Bronchial epithelial cell (primary cell): ENCODE results near the gene PLPP1. TPM values are rescaled to one million over a fixed set of nuclear protein-coding genes. Genes with fewer than 3 reads are reported as not detected.

Experiments used
- DNase-seq: peaks from one replicate; pipeline ENCODE4 v3.0.0-alpha.2; 2010; ENCODE audit warnings: low read depth
- FAIRE-seq: peaks from 2 replicates; lab custom pipeline; 2011; peaks lifted over from hg19 to GRCh38; lab: Jason Lieb, UNC
- H3K27me3 ChIP-seq: 2 replicates; pipeline ENCODE4 v1.5.1; 2011; ENCODE audit warnings: low read length; ENCODE audit not compliant: control insufficient read depth, insufficient read depth
- H3K36me3 ChIP-seq: 2 replicates; pipeline ENCODE4 v1.5.1; 2011; ENCODE audit warnings: low read length; ENCODE audit not compliant: control insufficient read depth, insufficient read depth
- H3K4me3 ChIP-seq: 2 replicates; pipeline ENCODE4 v1.5.1; 2011; ENCODE audit warnings: mild to moderate bottlenecking, low read depth, low read length, control low read depth
- CTCF ChIP-seq: IDR thresholded peaks from 2 replicates; pipeline ENCODE4 v1.5.1; 2011; ENCODE audit warnings: mild to moderate bottlenecking, moderate library complexity, low read length, control low read depth, inconsistent platforms; ENCODE audit not compliant: insufficient read depth, severe bottlenecking
- total RNA-seq: library from RNA; depleted of rRNA; stranded (reverse); fragments of >200 nt; gene quantifications from 2 replicates; pipeline ENCODE4 v1.2.1, GENCODE V29; 2014

PLPP1 gene
- total RNA-seq, 1 donor from 2014 or later: 17.6 TPM

- peak overlapping the region; percentile 79 for H3K4me3 ChIP-seq
- H3K36me3 ChIP-seq: no peaks in the 10 kb centered on the region
- no peak for TF ChIP-seq CTCF
- no peaks in the 10 kb centered on the region for H3K27me3 ChIP-seq
- DNase-seq (no peak), FAIRE-seq (no peak)
Measured at GRCh38 chr5:55535199-55535905, 588 bp upstream of the PLPP1 start.

GRCh38 chr5:55533521-55534435 lies 986 bp downstream of the PLPP1 start:
- Histone ChIP-seq H3K4me3 (peak overlapping the region; percentile 79), H3K27me3 (no peaks in the 10 kb centered on the region), H3K36me3 (no peaks in the 10 kb centered on the region)
- DNase-seq (peak; percentile 17), FAIRE-seq (no peak)
- no peak for TF ChIP-seq CTCF

- no peak for FAIRE-seq
- no peak overlapping the region for H3K4me3 ChIP-seq
- no peaks in the 10 kb centered on the region for H3K27me3 ChIP-seq
- no peak for DNase-seq
- TF ChIP-seq CTCF: no peak
- no peaks in the 10 kb centered on the region for H3K36me3 ChIP-seq
Measured at GRCh38 chr5:55530669-55531068, 4.1 kb downstream of the PLPP1 start.

GRCh38 chr5:55524816-55525215 lies 9.9 kb downstream of the PLPP1 start:
- TF ChIP-seq CTCF: no peak
- no peak overlapping the region for H3K4me3 ChIP-seq
- no peaks in the 10 kb centered on the region for H3K36me3 ChIP-seq
- DNase-seq (no peak), FAIRE-seq (no peak)
- no peaks in the 10 kb centered on the region for H3K27me3 ChIP-seq

- no peak for TF ChIP-seq CTCF
- H3K36me3 ChIP-seq: no peaks in the 10 kb centered on the region
- no peak overlapping the region for H3K4me3 ChIP-seq
- no peaks in the 10 kb centered on the region for H3K27me3 ChIP-seq
- no peak for FAIRE-seq
- no peak for DNase-seq
Measured at GRCh38 chr5:55523293-55523692, 11.5 kb downstream of the PLPP1 start.
